HepG2 (cell line): ENCODE results near the gene HSD11B2. TPM values are rescaled to one million over a fixed set of nuclear protein-coding genes. Genes with fewer than 3 reads are reported as not detected.
A peak's percentile ranks its signal among the peaks of the same experiment; 100 is the strongest.

Experiments
- ELF3 ChIP-seq: IDR thresholded peaks from 2 replicates; pipeline ENCODE4 v1.6.1; 2016; ENCODE audit warnings: missing genetic modification reagents, missing compliant biosample characterization
- ISL2 ChIP-seq: sonication (generic); formaldehyde crosslinking; IDR thresholded peaks from 2 replicates; pipeline ENCODE4 v1.5.0; 2020; ENCODE audit warnings: missing genetic modification reagents
- MATR3 ChIP-seq: sonication (generic); formaldehyde crosslinking; IDR thresholded peaks from 2 replicates; pipeline ENCODE4 v1.4.0; 2020; ENCODE audit warnings: missing genetic modification reagents
- PCBP2 ChIP-seq: fragments of 200-400 bp; formaldehyde crosslinking; optimal IDR thresholded peaks from 2 replicates; pipeline ENCODE3; 2018; ENCODE audit warnings: low read length, low read depth; ENCODE audit not compliant: poor library complexity, severe bottlenecking
- PRMT3 ChIP-seq: sonication (generic); formaldehyde crosslinking; IDR thresholded peaks from 2 replicates; pipeline ENCODE4 v1.8.1; 2022; ENCODE audit warnings: low read depth, mild to moderate bottlenecking, moderate library complexity, missing genetic modification reagents, borderline replicate concordance
- RFX1 ChIP-seq: fragments of 450-650 bp; IDR thresholded peaks from 2 replicates; pipeline ENCODE4 v1.6.1; 2017
- ZKSCAN5 ChIP-seq: sonication (generic); formaldehyde crosslinking; IDR thresholded peaks from 2 replicates; pipeline ENCODE4 v1.5.1; 2020; ENCODE audit warnings: mild to moderate bottlenecking, missing genetic modification reagents
- ZNF296 ChIP-seq: sonication (generic); formaldehyde crosslinking; conservative IDR thresholded peaks from 2 replicates; pipeline ENCODE4 v1.5.0; 2020; ENCODE audit warnings: mild to moderate bottlenecking, missing genetic modification reagents
- ZNF549 ChIP-seq: sonication (generic); formaldehyde crosslinking; IDR thresholded peaks from 2 replicates; pipeline ENCODE4 v1.5.0; 2020; ENCODE audit warnings: missing genetic modification reagents
- ZNF788 ChIP-seq: sonication (generic); formaldehyde crosslinking; IDR thresholded peaks from 2 replicates; pipeline ENCODE4 v1.5.0; 2020; ENCODE audit warnings: mild to moderate bottlenecking, missing genetic modification reagents, borderline replicate concordance
- ZNF792 ChIP-seq: IDR thresholded peaks from 2 replicates; pipeline ENCODE4 v1.6.1; 2016
- ZSCAN21 ChIP-seq: sonication (generic); formaldehyde crosslinking; IDR thresholded peaks from 2 replicates; pipeline ENCODE4 v1.8.0; 2022; ENCODE audit warnings: mild to moderate bottlenecking, missing genetic modification reagents, moderate library complexity, borderline replicate concordance
- polyA plus RNA-seq, 8 experiments: library from polyadenylated mRNA; depleted of rRNA in 3 of 8; stranded (reverse) in 7 of 8; unstranded in 1 of 8; fragments of >200 nt; fragmentation: Illumina TruSeq in 4 of 8; extraction: Trizol in 4 of 8; gene quantifications; 2 replicates each; pipeline versions ENCODE4 v1.2.1 to v1.2.3, GENCODE V29; 2011 to 2016; ENCODE audit warnings: low read depth in 4 of 8, missing spikeins in 1 of 8, mixed read lengths in 1 of 8; ENCODE audit not compliant: insufficient read depth in 1 of 8
- total RNA-seq, 5 experiments: library from RNA; depleted of rRNA; stranded (reverse); fragments of >200 nt; fragmentation: Illumina TruSeq; extraction: Trizol; gene quantifications; 2 replicates each; pipeline ENCODE4 v1.2.3, GENCODE V29; 2016; ENCODE audit warnings: low read depth in 1 of 5
- TF ChIP-seq, protein P1 (sequence below): IDR thresholded peaks from 2 replicates; pipeline ENCODE4 v1.6.1; 2016; ENCODE audit warnings: low read depth, missing genetic modification reagents, missing compliant biosample characterization
- TF ChIP-seq, protein P2 (sequence below): sonication (generic); formaldehyde crosslinking; IDR thresholded peaks from 2 replicates; pipeline ENCODE4 v1.4.0; 2020; ENCODE audit warnings: mild to moderate bottlenecking, missing genetic modification reagents, borderline replicate concordance
- TF ChIP-seq, protein P3 (sequence below): fragments of 450-650 bp; IDR thresholded peaks from 2 replicates; pipeline ENCODE4 v1.6.1; 2016
- TF ChIP-seq, protein P4 (sequence below): sonication (generic); formaldehyde crosslinking; IDR thresholded peaks from 2 replicates; pipeline ENCODE4 v1.4.0; 2020; ENCODE audit warnings: missing genetic modification reagents

HSD11B2 gene
- total and polyA plus RNA-seq, 2 of the 13 experiments (the other 11 are each of a cell fraction or from before 2014, with no cell fraction given) = 8.9 to 13.6 TPM

DNA sequence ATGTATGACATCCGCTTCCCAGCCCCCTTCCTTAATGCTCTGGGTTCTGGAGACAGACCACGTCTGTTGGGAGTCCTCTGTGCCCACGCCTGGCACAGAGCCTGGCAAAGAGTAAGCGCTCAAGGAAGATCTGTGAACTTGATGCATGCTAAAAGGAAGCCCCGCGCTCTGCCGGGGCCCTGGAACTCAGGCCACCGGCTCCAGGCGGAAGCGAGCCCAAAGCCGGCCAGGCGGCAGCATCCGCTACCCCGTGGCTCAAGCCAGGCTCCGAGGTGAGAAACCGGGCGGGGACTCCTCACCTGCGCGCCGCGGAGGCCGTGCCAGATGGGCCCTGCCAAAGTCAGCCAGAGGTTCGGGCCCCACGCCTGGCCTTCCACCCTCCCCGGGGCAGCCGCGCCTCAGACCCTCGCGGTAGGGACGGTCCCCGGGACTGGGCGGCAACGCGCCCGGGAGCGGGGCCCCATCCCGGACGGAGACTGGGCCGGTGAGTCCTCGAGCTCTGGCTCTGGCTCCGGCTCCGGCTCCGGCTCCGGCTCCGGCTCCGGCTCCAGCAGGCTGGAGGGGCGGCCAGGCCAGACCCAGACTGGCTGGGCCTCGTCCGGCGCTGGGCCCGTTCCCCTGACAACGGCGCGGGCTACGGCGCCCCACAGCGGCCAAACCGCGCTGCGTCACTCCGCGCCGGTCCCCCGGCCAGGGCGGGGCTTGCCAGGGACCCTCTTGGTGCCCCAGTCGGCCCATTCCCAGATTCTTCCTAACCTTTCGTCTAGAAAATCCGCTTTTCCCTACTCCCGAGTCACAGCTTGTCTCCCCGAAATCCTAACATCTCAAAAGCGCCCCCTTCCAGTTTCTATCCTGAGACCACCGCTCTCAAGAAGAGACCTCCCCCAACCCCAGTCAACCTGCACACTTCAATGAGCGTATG is 14.8 kb upstream of the HSD11B2 start, which contains the start of gene ZDHHC1 (continued):
- TF ChIP-seq, protein P1, sequence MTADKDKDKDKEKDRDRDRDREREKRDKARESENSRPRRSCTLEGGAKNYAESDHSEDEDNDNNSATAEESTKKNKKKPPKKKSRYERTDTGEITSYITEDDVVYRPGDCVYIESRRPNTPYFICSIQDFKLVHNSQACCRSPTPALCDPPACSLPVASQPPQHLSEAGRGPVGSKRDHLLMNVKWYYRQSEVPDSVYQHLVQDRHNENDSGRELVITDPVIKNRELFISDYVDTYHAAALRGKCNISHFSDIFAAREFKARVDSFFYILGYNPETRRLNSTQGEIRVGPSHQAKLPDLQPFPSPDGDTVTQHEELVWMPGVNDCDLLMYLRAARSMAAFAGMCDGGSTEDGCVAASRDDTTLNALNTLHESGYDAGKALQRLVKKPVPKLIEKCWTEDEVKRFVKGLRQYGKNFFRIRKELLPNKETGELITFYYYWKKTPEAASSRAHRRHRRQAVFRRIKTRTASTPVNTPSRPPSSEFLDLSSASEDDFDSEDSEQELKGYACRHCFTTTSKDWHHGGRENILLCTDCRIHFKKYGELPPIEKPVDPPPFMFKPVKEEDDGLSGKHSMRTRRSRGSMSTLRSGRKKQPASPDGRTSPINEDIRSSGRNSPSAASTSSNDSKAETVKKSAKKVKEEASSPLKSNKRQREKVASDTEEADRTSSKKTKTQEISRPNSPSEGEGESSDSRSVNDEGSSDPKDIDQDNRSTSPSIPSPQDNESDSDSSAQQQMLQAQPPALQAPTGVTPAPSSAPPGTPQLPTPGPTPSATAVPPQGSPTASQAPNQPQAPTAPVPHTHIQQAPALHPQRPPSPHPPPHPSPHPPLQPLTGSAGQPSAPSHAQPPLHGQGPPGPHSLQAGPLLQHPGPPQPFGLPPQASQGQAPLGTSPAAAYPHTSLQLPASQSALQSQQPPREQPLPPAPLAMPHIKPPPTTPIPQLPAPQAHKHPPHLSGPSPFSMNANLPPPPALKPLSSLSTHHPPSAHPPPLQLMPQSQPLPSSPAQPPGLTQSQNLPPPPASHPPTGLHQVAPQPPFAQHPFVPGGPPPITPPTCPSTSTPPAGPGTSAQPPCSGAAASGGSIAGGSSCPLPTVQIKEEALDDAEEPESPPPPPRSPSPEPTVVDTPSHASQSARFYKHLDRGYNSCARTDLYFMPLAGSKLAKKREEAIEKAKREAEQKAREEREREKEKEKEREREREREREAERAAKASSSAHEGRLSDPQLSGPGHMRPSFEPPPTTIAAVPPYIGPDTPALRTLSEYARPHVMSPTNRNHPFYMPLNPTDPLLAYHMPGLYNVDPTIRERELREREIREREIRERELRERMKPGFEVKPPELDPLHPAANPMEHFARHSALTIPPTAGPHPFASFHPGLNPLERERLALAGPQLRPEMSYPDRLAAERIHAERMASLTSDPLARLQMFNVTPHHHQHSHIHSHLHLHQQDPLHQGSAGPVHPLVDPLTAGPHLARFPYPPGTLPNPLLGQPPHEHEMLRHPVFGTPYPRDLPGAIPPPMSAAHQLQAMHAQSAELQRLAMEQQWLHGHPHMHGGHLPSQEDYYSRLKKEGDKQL = no peak
- peak; percentile 74; the same call in 1 of the 2 replicates for TF ChIP-seq ZNF549 (CRISPR knock-in tag)
- no peak for TF ChIP-seq MATR3 (CRISPR knock-in tag)
- 0 out of 2 replicates have a peak, but pooled peaks have one; percentile 12 for TF ChIP-seq ELF3 (CRISPR knock-in tag)
- peak; percentile 88 for TF ChIP-seq RFX1
- peak; percentile 62; the same call in 1 of the 2 replicates for TF ChIP-seq ISL2 (CRISPR knock-in tag)
- no peak for TF ChIP-seq PCBP2
- TF ChIP-seq, protein P2, sequence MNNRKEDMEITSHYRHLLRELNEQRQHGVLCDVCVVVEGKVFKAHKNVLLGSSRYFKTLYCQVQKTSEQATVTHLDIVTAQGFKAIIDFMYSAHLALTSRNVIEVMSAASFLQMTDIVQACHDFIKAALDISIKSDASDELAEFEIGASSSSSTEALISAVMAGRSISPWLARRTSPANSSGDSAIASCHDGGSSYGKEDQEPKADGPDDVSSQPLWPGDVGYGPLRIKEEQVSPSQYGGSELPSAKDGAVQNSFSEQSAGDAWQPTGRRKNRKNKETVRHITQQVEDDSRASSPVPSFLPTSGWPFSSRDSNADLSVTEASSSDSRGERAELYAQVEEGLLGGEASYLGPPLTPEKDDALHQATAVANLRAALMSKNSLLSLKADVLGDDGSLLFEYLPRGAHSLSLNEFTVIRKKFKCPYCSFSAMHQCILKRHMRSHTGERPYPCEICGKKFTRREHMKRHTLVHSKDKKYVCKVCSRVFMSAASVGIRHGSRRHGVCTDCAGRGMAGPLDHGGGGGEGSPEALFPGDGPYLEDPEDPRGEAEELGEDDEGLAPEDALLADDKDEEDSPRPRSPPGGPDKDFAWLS (CRISPR knock-in tag) = no peak
- TF ChIP-seq, protein P3, sequence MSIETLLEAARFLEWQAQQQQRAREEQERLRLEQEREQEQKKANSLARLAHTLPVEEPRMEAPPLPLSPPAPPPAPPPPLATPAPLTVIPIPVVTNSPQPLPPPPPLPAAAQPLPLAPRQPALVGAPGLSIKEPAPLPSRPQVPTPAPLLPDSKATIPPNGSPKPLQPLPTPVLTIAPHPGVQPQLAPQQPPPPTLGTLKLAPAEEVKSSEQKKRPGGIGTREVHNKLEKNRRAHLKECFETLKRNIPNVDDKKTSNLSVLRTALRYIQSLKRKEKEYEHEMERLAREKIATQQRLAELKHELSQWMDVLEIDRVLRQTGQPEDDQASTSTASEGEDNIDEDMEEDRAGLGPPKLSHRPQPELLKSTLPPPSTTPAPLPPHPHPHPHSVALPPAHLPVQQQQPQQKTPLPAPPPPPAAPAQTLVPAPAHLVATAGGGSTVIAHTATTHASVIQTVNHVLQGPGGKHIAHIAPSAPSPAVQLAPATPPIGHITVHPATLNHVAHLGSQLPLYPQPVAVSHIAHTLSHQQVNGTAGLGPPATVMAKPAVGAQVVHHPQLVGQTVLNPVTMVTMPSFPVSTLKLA = no peak
- TF ChIP-seq ZSCAN21 (CRISPR knock-in tag) = no peak; the same call in 1 of the 2 replicates
- no peak for TF ChIP-seq ZNF792 (CRISPR knock-in tag)
- no peak for TF ChIP-seq ZKSCAN5 (CRISPR knock-in tag)
- TF ChIP-seq ZNF296 (CRISPR knock-in tag) = no peak
- TF ChIP-seq, protein P4, sequence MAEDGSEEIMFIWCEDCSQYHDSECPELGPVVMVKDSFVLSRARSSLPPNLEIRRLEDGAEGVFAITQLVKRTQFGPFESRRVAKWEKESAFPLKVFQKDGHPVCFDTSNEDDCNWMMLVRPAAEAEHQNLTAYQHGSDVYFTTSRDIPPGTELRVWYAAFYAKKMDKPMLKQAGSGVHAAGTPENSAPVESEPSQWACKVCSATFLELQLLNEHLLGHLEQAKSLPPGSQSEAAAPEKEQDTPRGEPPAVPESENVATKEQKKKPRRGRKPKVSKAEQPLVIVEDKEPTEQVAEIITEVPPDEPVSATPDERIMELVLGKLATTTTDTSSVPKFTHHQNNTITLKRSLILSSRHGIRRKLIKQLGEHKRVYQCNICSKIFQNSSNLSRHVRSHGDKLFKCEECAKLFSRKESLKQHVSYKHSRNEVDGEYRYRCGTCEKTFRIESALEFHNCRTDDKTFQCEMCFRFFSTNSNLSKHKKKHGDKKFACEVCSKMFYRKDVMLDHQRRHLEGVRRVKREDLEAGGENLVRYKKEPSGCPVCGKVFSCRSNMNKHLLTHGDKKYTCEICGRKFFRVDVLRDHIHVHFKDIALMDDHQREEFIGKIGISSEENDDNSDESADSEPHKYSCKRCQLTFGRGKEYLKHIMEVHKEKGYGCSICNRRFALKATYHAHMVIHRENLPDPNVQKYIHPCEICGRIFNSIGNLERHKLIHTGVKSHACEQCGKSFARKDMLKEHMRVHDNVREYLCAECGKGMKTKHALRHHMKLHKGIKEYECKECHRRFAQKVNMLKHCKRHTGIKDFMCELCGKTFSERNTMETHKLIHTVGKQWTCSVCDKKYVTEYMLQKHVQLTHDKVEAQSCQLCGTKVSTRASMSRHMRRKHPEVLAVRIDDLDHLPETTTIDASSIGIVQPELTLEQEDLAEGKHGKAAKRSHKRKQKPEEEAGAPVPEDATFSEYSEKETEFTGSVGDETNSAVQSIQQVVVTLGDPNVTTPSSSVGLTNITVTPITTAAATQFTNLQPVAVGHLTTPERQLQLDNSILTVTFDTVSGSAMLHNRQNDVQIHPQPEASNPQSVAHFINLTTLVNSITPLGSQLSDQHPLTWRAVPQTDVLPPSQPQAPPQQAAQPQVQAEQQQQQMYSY (CRISPR knock-in tag) = peak; percentile 94
- peak; percentile 59 for TF ChIP-seq ZNF788 (CRISPR knock-in tag)
- no peak for TF ChIP-seq PRMT3 (CRISPR knock-in tag)
